Hepatocyte (in vitro differentiated cells): ENCODE results near the gene PSAPL1.

Source experiments
- EZH2phosphoT487 ChIP-seq: fragments of 200-600 bp; sonication (generic); IDR thresholded peaks from one replicate; pipeline ENCODE4 v1.6.1; 2018; ENCODE audit warnings: antibody characterized with exemption, mild to moderate bottlenecking, low read depth, moderate library complexity; ENCODE audit not compliant: unreplicated experiment, severe bottlenecking
- TF ChIP-seq, protein P1 (sequence below): fragments of 200-600 bp; sonication (generic); IDR thresholded peaks from 2 replicates; pipeline ENCODE4 v1.5.1; 2016; ENCODE audit warnings: antibody characterized with exemption, mild to moderate bottlenecking; ENCODE audit not compliant: poor library complexity

DNA sequence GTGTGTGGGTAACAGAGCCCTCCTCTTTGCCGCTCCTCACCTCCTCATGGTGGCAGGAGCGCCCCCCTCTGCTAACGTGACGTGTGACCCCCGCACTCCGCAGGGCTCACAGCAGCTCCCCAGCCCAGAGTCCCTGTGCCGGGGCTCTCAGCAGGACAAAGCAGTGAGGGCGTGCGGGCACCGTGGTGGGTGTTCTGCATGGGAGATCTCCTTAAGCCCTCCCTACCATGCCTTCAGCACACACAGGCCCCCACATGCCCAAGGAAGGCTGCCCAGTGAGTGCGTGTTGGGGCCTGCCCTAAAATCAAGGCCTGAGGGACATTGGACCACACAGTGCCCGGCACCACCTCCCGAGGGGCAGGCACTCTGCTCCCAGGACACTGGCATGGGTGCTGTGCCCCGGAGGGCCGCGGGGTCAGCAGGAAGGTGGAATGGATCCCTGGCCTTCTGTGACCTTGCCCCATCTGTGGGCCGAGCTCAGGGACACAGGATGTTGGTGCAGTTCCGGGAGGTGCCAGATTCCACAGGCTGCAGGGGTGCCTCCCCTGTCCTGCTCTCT is 10.1 kb downstream of the PSAPL1 start:
- TF ChIP-seq, protein P1, sequence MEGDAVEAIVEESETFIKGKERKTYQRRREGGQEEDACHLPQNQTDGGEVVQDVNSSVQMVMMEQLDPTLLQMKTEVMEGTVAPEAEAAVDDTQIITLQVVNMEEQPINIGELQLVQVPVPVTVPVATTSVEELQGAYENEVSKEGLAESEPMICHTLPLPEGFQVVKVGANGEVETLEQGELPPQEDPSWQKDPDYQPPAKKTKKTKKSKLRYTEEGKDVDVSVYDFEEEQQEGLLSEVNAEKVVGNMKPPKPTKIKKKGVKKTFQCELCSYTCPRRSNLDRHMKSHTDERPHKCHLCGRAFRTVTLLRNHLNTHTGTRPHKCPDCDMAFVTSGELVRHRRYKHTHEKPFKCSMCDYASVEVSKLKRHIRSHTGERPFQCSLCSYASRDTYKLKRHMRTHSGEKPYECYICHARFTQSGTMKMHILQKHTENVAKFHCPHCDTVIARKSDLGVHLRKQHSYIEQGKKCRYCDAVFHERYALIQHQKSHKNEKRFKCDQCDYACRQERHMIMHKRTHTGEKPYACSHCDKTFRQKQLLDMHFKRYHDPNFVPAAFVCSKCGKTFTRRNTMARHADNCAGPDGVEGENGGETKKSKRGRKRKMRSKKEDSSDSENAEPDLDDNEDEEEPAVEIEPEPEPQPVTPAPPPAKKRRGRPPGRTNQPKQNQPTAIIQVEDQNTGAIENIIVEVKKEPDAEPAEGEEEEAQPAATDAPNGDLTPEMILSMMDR: no peak
- TF ChIP-seq EZH2phosphoT487: no peak
